NCI-H524 (cell line): Measurements from ENCODE around the gene KIF7.
"Not testable (repeated sequence)": the region's sequence is repeated elsewhere in the genome, so short reads cannot be mapped to it uniquely, and the experiment has no call there.

Experiments
- DNase-seq, 2 experiments: peaks; one replicate each; lab custom pipeline; 2025; lab: John Stamatoyannopoulos, UW

KIF7 gene, protein sequence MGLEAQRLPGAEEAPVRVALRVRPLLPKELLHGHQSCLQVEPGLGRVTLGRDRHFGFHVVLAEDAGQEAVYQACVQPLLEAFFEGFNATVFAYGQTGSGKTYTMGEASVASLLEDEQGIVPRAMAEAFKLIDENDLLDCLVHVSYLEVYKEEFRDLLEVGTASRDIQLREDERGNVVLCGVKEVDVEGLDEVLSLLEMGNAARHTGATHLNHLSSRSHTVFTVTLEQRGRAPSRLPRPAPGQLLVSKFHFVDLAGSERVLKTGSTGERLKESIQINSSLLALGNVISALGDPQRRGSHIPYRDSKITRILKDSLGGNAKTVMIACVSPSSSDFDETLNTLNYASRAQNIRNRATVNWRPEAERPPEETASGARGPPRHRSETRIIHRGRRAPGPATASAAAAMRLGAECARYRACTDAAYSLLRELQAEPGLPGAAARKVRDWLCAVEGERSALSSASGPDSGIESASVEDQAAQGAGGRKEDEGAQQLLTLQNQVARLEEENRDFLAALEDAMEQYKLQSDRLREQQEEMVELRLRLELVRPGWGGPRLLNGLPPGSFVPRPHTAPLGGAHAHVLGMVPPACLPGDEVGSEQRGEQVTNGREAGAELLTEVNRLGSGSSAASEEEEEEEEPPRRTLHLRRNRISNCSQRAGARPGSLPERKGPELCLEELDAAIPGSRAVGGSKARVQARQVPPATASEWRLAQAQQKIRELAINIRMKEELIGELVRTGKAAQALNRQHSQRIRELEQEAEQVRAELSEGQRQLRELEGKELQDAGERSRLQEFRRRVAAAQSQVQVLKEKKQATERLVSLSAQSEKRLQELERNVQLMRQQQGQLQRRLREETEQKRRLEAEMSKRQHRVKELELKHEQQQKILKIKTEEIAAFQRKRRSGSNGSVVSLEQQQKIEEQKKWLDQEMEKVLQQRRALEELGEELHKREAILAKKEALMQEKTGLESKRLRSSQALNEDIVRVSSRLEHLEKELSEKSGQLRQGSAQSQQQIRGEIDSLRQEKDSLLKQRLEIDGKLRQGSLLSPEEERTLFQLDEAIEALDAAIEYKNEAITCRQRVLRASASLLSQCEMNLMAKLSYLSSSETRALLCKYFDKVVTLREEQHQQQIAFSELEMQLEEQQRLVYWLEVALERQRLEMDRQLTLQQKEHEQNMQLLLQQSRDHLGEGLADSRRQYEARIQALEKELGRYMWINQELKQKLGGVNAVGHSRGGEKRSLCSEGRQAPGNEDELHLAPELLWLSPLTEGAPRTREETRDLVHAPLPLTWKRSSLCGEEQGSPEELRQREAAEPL (N-terminal part only)

GRCh38 chr15:89654847-89655805 is at the start of gene KIF7:
KIF7 (minus strand) TSS chr15:89655467; CDS start chr15:89652930, 2,537 bp downstream.
- DNase-seq, result peak; percentile 26 to 44

DNA sequence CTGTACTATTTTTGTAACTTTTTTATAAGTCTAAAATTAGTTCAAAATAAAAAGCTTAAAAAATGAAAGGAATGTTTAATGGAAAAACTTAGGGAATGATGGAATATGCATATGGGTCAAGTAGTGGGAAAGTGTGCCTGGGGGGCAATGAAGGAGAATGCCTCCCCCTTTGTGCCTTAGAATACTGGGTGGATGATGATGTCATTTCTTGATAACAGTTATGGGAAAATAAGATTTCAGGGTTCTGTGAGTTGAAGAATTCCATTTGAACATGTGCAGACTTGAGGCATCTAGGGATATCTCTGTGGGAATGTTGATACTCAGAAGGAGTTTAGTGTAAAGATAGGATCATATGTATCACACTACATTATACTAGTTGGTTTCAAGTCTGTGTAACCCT is 49.1 kb upstream of the KIF7 start:
- DNase-seq, result no peak

DNA sequence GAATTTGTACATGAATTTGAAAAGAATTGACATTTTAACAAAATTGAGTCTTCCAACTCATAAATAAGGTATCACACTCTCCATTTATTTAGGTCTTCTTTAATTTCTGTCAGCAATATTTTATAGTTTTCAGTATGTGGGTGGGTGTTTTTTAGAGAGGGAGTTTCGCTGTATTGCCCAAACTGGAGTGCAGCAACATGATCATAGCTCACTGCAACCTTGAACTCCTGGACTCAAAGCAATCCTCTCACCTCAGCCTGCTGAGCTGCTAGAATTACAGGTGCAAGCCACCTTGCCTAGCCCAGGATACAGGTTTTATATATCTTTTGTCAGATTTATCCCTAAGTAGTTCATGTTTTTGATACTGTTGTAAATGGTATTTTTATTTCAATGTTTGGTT is 39.9 kb upstream of the KIF7 start:
- DNase-seq, result no peak

DNA sequence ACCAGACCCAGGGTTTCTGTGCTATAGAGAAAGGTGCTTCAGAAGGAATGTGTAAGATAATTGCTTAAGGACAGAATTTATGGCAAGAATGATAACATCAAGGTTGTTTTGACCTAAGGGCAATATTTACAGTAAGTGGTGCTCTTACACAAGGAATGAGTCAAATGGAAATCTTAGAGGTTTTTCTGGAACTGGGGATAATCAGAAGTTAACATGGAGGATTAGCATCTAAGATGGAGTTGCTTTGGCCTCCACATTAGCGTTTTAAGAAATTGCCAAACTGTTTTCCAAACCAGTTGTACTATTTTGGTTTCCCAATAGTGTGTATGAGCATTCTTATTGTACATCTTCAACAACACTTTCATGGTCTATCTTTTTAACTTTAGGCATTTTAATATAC is 38.4 kb upstream of the KIF7 start:
- DNase-seq, result no peak

DNA sequence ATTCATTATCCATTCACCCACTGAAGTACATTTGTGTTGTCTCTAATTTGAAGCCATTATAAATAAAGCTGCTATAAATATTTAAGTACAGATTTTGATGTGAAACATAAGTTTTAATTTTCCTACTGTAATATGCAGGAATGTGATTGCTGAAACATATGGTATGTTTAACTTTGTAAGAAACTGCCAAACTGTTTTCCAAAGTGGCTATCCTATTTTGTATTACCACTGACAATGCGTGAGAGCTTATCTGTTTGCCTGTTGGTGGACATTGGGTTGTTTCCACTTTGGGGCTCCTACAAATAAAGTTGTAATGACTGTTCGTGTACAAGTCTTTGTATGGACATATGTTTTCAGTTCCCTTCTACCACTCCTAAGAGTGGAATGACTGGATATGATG is 37.8 kb upstream of the KIF7 start:
- DNase-seq, result no peak

DNA sequence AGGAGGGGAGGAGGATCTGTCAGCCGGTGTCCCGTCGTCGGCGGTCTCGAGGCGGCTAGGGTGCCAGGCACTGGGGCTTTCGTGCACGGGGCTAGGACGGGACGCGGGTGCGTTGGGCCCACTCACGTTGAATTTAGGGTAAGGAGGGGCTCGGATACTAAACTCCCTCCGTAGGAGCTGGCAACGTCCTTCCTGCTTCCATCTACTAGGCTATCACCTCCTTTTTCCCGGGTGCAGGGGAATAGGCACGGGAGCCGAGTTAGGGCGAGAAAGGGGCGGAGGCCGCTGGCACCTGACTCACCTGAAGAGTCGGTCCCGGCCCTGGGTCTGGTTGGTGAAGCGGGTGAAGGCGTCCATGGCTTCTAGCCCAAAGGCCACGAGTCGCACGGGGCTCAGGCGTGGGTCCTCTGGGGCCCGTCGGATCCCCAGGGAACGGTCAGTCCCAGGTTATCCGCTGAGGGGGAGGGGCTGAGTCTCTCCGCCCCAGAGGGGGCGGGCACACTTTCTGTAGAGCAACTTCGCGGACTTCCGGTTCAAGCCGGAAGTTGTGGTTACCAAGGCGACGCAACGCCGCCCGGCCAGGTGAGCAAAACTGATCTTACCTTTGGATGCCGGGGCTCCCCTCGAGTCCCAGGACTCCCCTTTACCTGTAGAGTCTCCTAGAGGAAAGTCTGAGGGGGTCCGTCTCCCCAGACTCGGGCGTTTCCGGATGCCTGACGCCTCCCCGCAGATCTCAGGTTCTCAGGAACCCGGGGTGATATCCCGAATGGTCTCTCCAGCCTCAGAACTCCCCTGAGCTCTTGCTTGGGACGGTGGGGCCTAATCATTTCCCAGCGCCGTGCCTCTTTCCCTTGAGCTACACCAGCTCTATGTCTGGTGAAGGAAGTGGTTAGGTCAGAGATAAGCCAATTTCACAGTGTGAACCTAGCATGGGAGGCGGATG is 35.3 kb upstream of the KIF7 start, which contains the start of the genes PEX11A and WDR93:
Gene PEX11A, minus strand, starts transcription at position 479 of the 943 bp plus-strand sequence. Its CDS starts 122 bp downstream, at position 357.
Gene WDR93, plus strand, starts transcription at position 536 of the 943 bp plus-strand sequence. CDS start 10,936 bp downstream, outside the sequence.
- DNase-seq, result peak; percentile 72 to 87

DNA sequence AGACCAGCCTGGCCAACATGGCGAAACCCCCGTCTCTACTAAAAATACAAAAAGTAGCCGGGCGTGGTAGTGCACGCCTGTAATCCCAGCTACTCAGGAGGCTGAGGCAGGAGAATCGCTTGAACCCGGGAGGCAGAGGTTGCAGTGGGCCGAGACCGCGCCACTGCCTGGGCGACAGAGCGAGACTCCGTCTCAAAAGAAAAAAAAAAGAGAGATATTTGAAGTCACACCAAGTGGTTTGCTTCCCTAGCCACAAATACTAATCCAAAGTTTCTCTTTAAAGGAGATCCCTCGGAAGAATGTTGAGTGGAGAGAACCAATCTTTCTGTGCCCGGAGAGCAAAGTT is 34.6 kb upstream of the KIF7 start:
- not testable (repeated sequence) for DNase-seq

GRCh38 chr15:89686522-89686921 is 31.3 kb upstream of the KIF7 start:
- no peak for DNase-seq

- DNase-seq, result no peak
Observed at GRCh38 chr15:89685995-89686394, 30.7 kb upstream of the KIF7 start.

DNA sequence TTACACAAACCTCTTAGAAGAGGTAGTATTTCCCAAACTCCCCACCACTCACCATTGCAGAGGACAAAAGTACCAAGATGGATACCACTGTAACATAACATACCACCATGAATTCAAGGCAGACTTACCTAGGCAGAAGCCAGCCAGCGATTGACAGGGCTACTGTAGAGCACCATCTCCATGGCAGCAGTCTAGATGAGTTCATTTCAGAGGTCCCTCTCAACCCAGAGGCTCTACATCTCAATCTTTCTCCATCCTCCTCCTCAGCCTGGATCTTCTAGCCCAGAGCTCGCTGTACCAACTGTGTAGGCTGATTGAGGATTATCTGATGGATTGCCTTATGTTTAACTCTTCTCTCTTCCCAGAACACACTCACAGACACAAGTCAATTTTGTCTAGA is 25.9 kb upstream of the KIF7 start:
- no peak for DNase-seq

DNA sequence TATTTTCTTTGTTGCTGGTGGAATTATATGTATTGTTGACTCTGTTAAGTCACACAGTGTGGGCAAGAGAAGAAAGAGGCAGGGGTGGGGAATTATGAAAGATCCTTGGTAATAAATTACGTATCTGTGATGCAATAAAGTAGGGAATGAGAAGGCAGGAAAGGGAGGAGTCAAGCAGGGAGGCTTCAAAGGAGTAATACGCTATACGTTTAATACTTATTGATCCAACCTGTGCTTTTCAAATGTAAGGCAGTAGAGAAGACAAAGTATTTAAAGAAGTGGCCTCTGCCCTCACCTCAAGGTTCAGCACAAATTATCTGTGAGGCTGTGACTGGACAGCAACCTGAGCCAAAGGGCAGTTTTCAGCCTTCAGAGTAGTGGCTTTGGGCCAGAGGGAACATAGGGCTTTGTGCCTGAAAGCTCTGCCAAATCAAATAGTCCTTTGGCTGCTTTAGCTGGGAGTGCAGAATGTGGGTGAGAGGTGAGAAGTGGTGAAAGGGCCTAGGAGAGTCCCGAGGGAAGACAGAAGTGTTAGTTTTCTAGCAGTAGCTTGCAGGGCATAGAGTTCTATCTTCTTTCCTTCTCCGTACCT is 25.1 kb upstream of the KIF7 start:
- no peak for DNase-seq

- DNase-seq, result no peak
Observed at GRCh38 chr15:89679212-89679611, 23.9 kb upstream of the KIF7 start, which contains the start of gene PLIN1. PLIN1 (minus strand) TSS chr15:89679367; CDS start chr15:89677489, 1,878 bp downstream.

DNA sequence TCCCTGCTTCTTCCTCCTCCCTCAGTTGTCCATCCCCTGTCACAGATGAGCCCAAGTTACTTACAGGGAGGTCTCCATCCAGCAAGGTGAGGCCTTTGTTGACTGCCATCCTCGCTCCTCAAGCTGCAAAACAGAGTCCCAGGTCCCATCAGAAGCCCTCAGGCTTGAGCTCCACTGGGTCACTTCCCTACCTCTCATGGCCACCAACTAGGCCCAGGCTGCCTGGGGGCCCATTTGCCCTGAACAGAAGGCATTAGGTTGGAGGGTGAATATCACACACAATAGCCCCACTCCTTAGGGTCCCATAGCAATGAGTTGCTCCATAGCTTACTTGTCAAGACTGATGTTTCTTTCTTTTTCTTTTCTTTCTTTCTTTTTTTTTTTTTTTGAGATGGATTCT is 22.1 kb upstream of the KIF7 start:
- no peak for DNase-seq

DNA sequence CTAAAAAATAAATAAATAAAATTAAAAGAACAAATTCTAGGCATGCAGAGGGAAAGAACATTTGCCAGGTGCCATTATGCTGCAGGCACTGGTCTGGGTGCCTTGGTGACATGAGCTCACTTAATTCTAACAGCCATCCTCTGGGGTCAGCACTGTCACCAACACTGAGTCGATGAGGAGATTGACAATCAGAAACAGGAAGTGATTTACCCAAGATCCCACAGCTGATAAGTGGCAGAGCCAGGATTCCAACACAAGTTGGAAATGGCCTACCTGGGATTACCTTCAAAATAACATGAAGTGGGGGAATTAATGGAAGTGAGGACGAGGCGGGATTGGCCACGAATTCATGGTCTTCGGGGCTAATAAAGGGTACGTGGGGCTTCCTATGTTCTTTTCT is 20.3 kb upstream of the KIF7 start:
- DNase-seq, result no peak

GRCh38 chr15:89674526-89674925 is 19.3 kb upstream of the KIF7 start:
- DNase-seq, result no peak

DNA sequence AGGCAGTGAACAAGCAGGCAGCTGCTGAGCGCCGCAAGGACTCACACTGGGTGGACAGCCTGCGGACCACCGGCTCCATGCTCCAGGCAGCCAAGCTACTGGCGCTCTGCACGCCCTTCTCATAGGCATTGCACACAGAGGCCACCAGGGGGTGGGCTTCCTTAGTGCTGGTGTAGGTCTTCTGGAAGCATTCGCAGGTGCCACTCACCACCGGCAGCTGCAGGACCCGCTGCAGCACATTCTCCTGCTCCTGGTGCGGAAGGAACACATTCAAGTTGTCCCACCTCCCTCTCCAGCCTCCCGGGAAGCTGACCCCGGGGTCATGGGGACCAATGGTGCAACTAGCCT is 17.9 kb upstream of the KIF7 start:
- DNase-seq, result peak; percentile 21 to 28

GRCh38 chr15:89672221-89673164 is 17.2 kb upstream of the KIF7 start:
- no peak for DNase-seq

DNA sequence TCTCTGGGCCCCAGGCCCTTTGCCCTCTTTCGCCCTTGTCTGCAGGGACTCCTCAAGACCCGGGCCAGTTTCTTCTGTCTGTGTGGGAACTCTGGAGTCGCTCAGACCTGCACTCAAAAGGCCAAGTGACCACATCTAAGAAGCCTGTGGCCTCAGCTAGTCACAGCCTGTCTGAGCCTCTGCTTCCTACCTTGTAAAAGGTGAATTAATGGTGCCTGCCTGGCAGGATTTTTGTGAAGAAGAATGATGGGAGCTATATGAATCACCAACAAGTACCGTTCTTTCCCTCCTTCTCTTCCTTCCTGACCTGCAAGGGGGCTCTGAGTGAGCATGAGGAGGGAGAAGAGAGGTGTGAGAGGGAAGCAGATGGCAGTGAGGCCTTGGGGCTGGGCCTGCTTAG is 16.4 kb upstream of the KIF7 start:
- no peak for DNase-seq
